HepG2 (cell line): ENCODE measurements around the gene ELN. TPM values are rescaled to one million over a fixed set of nuclear protein-coding genes. Genes with fewer than 3 reads are reported as not detected.

Source experiments
- ATAC-seq: fragments of 200-7000 bp; cut with Tn5 transposase; 3 replicates; pipeline ENCODE4 v1.9.1; 2020; ENCODE audit warnings: mild to moderate bottlenecking, moderate library complexity
- BruUV-seq: library from RNA; stranded (reverse); fragments of 400-500 nt; replicated peaks from 2 replicates; lab custom pipeline; 2021; lab: Mats Ljungman, UMichigan
- CTCF ChIA-PET: fragments of 300-600 bp; formaldehyde crosslinking; extraction: SDS; loops from one replicate; lab custom pipeline; 2021; ENCODE audit warnings: low total read pairs, inconsistent platforms, low intra/inter-chr PET ratio; lab: Yijun Ruan, JAX
- POLR2A ChIA-PET: fragments of 350-600 bp; sonication (Branson Sonifier 250); formaldehyde crosslinking; loops from one replicate; lab custom pipeline; 2020; ENCODE audit warnings: antibody characterized with exemption, inconsistent platforms; lab: Yijun Ruan, JAX
- DNase-seq: peaks from one replicate; pipeline ENCODE4 v3.0.0-alpha.2; 2015; ENCODE audit warnings: low spot score
- FAIRE-seq: peaks from 3 replicates; lab custom pipeline; 2011; peaks lifted over from hg19 to GRCh38; lab: Jason Lieb, UNC
- H2AFZ ChIP-seq: one replicate; pipeline ENCODE4 v1.6.1; 2011; ENCODE audit warnings: low read length, inconsistent platforms
- H3K27ac ChIP-seq: fragments of 300-600 bp; 3 replicates; pipeline ENCODE4 v1.8.0; 2011; ENCODE audit warnings: mixed run types, mild to moderate bottlenecking, mixed read lengths, low read length, inconsistent platforms; ENCODE audit not compliant: insufficient read depth; ENCODE audit errors: extremely low read length
- H3K27me3 ChIP-seq, 2 experiments: fragments of 200-600 bp in 1 of 2; 2 replicates in 1 of 2; 3 replicates in 1 of 2; pipeline versions ENCODE4 v1.6.0 to v1.8.0; 2011; ENCODE audit warnings: low read length in 2 of 2, mild to moderate bottlenecking in 2 of 2, moderate library complexity in 2 of 2, inconsistent platforms in 1 of 2; ENCODE audit not compliant: insufficient read depth in 2 of 2, control insufficient read depth in 1 of 2
- H3K36me3 ChIP-seq, 2 experiments: fragments of 200-600 bp in 1 of 2; replicated peaks in 1 of 2; 2 replicates in 1 of 2; 3 replicates in 1 of 2; pipeline versions ENCODE4 v1.5.1 to v1.8.0; 2011; ENCODE audit warnings: low read length in 2 of 2, inconsistent platforms in 1 of 2; ENCODE audit not compliant: insufficient read depth in 2 of 2, control insufficient read depth in 1 of 2
- H3K4me1 ChIP-seq: 2 replicates; pipeline ENCODE4 v1.5.1; 2012; ENCODE audit warnings: low read length, inconsistent platforms; ENCODE audit not compliant: insufficient read depth
- H3K4me2 ChIP-seq: 2 replicates; pipeline ENCODE4 v1.6.0; 2011; ENCODE audit warnings: low read depth, low read length, inconsistent platforms
- H3K4me3 ChIP-seq, 3 experiments: fragments of 200-600 bp in 1 of 3; sonication (generic), shearing (Covaris generic) in 1 of 3; replicated peaks in 1 of 3; 2 replicates each; pipeline ENCODE4 v1.5.1; 2011 to 2016; ENCODE audit warnings: low read length in 3 of 3, inconsistent platforms in 2 of 3, low read depth in 2 of 3, mild to moderate bottlenecking in 2 of 3, control low read depth in 1 of 3, mixed read lengths in 1 of 3; ENCODE audit not compliant: insufficient read depth in 1 of 3
- H3K79me2 ChIP-seq: one replicate; pipeline ENCODE4 v1.6.1; 2011; ENCODE audit warnings: low read length, inconsistent platforms; ENCODE audit not compliant: insufficient read depth
- H3K9ac ChIP-seq: 2 replicates; pipeline ENCODE4 v1.6.0; 2011; ENCODE audit warnings: mild to moderate bottlenecking, low read depth, low read length, inconsistent platforms; ENCODE audit not compliant: insufficient read depth
- H3K9me3 ChIP-seq: 2 replicates; pipeline ENCODE4 v1.5.1; 2012; ENCODE audit warnings: mild to moderate bottlenecking, low read length
- H4K20me1 ChIP-seq: 2 replicates; pipeline ENCODE4 v1.6.0; 2011; ENCODE audit warnings: inconsistent platforms, mild to moderate bottlenecking, low read length, moderate library complexity; ENCODE audit not compliant: insufficient read depth
- POLR2G ChIP-seq: fragments of 200-400 bp; formaldehyde crosslinking; IDR thresholded peaks from 2 replicates; pipeline ENCODE4 v1.6.1; 2018; ENCODE audit warnings: mild to moderate bottlenecking, low read depth, low read length, moderate library complexity
- RNF219 ChIP-seq: sonication (generic); formaldehyde crosslinking; IDR thresholded peaks from 2 replicates; pipeline ENCODE4 v1.5.0; 2020; ENCODE audit warnings: mild to moderate bottlenecking, missing genetic modification reagents
- WGBS: methylation state at CpG from one replicate; pipeline ENCODE4 v1.1.6; 2017; ENCODE audit warnings: low lambda C conversion rate; 5-methylcytosine and 5-hydroxymethylcytosine counted together
- in situ Hi-C: cut with HindIII; loops from 2 replicates; pipeline ENCODE4 v1.10.0; 2017; ENCODE audit warnings: low pct_unique_long_range_greater_than_20kb; ENCODE audit not compliant: extremely low pct_ligation_motif_present
- intact Hi-C: fragments of 100-400 bp; cut with micrococcal nuclease; formaldehyde crosslinking; loops from one replicate; pipeline ENCODE4 v1.10.0; 2022; ENCODE audit not compliant: unreplicated experiment
- polyA plus RNA-seq, 8 experiments: library from polyadenylated mRNA; depleted of rRNA in 3 of 8; stranded (reverse) in 7 of 8; unstranded in 1 of 8; fragments of >200 nt; fragmentation: Illumina TruSeq in 4 of 8; extraction: Trizol in 4 of 8; gene quantifications; 2 replicates each; pipeline versions ENCODE4 v1.2.1 to v1.2.3, GENCODE V29; 2011 to 2016; ENCODE audit warnings: low read depth in 4 of 8, missing spikeins in 1 of 8, mixed read lengths in 1 of 8; ENCODE audit not compliant: insufficient read depth in 1 of 8
- total RNA-seq, 5 experiments: library from RNA; depleted of rRNA; stranded (reverse); fragments of >200 nt; fragmentation: Illumina TruSeq; extraction: Trizol; gene quantifications; 2 replicates each; pipeline ENCODE4 v1.2.3, GENCODE V29; 2016; ENCODE audit warnings: low read depth in 1 of 5

ELN gene
- total and polyA plus RNA-seq, 2 of the 13 experiments (the other 11 are each of a cell fraction or from before 2014, with no cell fraction given), result 0.15 to 0.37 TPM

GRCh38 chr7:74116356-74116755 lies 88.4 kb downstream of the ELN start:
- WGBS, result 92% methylated on average over 10 of the region's 13 CpGs
- no peak for DNase-seq
- CTCF ChIA-PET, result no interaction called here
- no peak overlapping the region for H2AFZ ChIP-seq
- TF ChIP-seq RNF219 (CRISPR knock-in tag), result no peak
- no peak for TF ChIP-seq POLR2G
- TF ChIP-seq, all 625 proteins: peak for 0
- Histone ChIP-seq H3K4me1 (no peaks in the 10 kb centered on the region), H3K36me3 (peaks cover 1 to 3% of the 10 kb centered on the region in 2 experiments; a peak in 1 of 5 replicates), H3K79me2 (no peaks in the 10 kb centered on the region), H3K9me3 (no peaks in the 10 kb centered on the region), H3K27ac (no peak overlapping the region), H3K4me3 (no peak overlapping the region), H3K9ac (no peak overlapping the region), H3K27me3 (no peaks in the 10 kb centered on the region), H4K20me1 (no peaks in the 10 kb centered on the region), H3K4me2 (no peak overlapping the region)
- BruUV-seq, result no TSS peak
- intact Hi-C loops (no loop called here), in situ Hi-C loops (no loop called here)
- no peak for FAIRE-seq
- POLR2A ChIA-PET, result interaction anchor here (0.6 kb wide), 1 partner anchor 57 kb away, joined by 3 read pairs; no protein-coding TSS in a partner anchor
- no peak for ATAC-seq

Other genes starting within 250 kb of the ELN start
- gene CLDN4, start 197.2 kb upstream of the ELN start, total RNA-seq (2016; rRNA removed; fragmentation: Illumina TruSeq; extraction: Trizol), result 9.4 and 28.2 TPM in 2 replicates
- 35.7 and 47.4 TPM in 2 replicates for gene CLDN4, start 197.2 kb upstream of the ELN start, polyA plus RNA-seq (2011; rRNA removed)
- gene METTL27, start 185.7 kb upstream of the ELN start, total RNA-seq (2016; rRNA removed; fragmentation: Illumina TruSeq; extraction: Trizol), result 1.2 and 2.0 TPM in 2 replicates
- gene METTL27, start 185.7 kb upstream of the ELN start, polyA plus RNA-seq (2011; rRNA removed), result 3.0 and 3.6 TPM in 2 replicates
- gene TMEM270, start 167.0 kb upstream of the ELN start, total RNA-seq (2016; rRNA removed; fragmentation: Illumina TruSeq; extraction: Trizol), result not detected in 2 replicates
- not detected in 2 replicates for gene TMEM270, start 167.0 kb upstream of the ELN start, polyA plus RNA-seq (2011; rRNA removed)
- gene LIMK1, start 55.6 kb downstream of the ELN start, total RNA-seq (2016; rRNA removed; fragmentation: Illumina TruSeq; extraction: Trizol), result 8.2 and 8.9 TPM in 2 replicates
- gene LIMK1, start 55.6 kb downstream of the ELN start, polyA plus RNA-seq (2011; rRNA removed), result 18.8 and 22.5 TPM in 2 replicates
- gene EIF4H, start 146.2 kb downstream of the ELN start, total RNA-seq (2016; rRNA removed; fragmentation: Illumina TruSeq; extraction: Trizol), result 321 and 356 TPM in 2 replicates
- 200 and 232 TPM in 2 replicates for gene EIF4H, start 146.2 kb downstream of the ELN start, polyA plus RNA-seq (2011; rRNA removed)
- gene LAT2, start 181.8 kb downstream of the ELN start, total RNA-seq (2016; rRNA removed; fragmentation: Illumina TruSeq; extraction: Trizol), result 0.83 and 1.00 TPM in 2 replicates
- gene LAT2, start 181.8 kb downstream of the ELN start, polyA plus RNA-seq (2011; rRNA removed), result 0.75 and 0.95 TPM in 2 replicates
- 43.5 and 51.2 TPM in 2 replicates for gene RFC2, start 226.2 kb downstream of the ELN start, total RNA-seq (2016; rRNA removed; fragmentation: Illumina TruSeq; extraction: Trizol)
- gene RFC2, start 226.2 kb downstream of the ELN start, polyA plus RNA-seq (2011; rRNA removed), result 14.2 and 14.6 TPM in 2 replicates